Activated CD4-positive, CD25-positive, alpha-beta regulatory T cell (primary cell): Measurements from ENCODE around the gene CCR3.

ENCODE experiments used
- DNase-seq, 4 experiments: peaks; one replicate each; lab custom pipeline; 2025; lab: John Stamatoyannopoulos, UW

Gene CCR3

GRCh38 chr3:46298871-46299607 is 56.8 kb downstream of the CCR3 start:
- no peak for DNase-seq

- no peak for DNase-seq
These were observed 57.6 kb downstream of the CCR3 start for GRCh38 chr3:46299608-46300460.

GRCh38 chr3:46300461-46300789 is 58.2 kb downstream of the CCR3 start:
- DNase-seq, result no peak

- DNase-seq, result no peak
These were observed 59.0 kb downstream of the CCR3 start for GRCh38 chr3:46301122-46301835.

- no peak for DNase-seq
These were observed 61.0 kb downstream of the CCR3 start for GRCh38 chr3:46303240-46303639.

- no peak for DNase-seq
These were observed 62.5 kb downstream of the CCR3 start for GRCh38 chr3:46304739-46305138.

GRCh38 chr3:46312991-46313390 is 70.7 kb downstream of the CCR3 start:
- no peak for DNase-seq

GRCh38 chr3:46314517-46314916 is 72.3 kb downstream of the CCR3 start:
- no peak for DNase-seq

GRCh38 chr3:46316206-46316605 is 73.9 kb downstream of the CCR3 start:
- no peak for DNase-seq
